Measurements from ENCODE around the gene CCDC27.
"Not testable (repeated sequence)": the region's sequence is repeated elsewhere in the genome, so short reads cannot be mapped to it uniquely, and the experiment has no call there.

- TF ChIP-seq, protein P1, sequence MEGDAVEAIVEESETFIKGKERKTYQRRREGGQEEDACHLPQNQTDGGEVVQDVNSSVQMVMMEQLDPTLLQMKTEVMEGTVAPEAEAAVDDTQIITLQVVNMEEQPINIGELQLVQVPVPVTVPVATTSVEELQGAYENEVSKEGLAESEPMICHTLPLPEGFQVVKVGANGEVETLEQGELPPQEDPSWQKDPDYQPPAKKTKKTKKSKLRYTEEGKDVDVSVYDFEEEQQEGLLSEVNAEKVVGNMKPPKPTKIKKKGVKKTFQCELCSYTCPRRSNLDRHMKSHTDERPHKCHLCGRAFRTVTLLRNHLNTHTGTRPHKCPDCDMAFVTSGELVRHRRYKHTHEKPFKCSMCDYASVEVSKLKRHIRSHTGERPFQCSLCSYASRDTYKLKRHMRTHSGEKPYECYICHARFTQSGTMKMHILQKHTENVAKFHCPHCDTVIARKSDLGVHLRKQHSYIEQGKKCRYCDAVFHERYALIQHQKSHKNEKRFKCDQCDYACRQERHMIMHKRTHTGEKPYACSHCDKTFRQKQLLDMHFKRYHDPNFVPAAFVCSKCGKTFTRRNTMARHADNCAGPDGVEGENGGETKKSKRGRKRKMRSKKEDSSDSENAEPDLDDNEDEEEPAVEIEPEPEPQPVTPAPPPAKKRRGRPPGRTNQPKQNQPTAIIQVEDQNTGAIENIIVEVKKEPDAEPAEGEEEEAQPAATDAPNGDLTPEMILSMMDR (IDR thresholded peaks at IDR 0.05), result not testable (repeated sequence)
- TF ChIP-seq ESRRA (CRISPR knock-in tag; IDR thresholded peaks at IDR 0.05; ENCODE audit: borderline replicate concordance); ATF2 (CRISPR knock-in tag; IDR thresholded peaks at IDR 0.05; ENCODE audit: borderline replicate concordance, low read depth); E2F1 (CRISPR knock-in tag; IDR thresholded peaks at IDR 0.05); USF2 (CRISPR knock-in tag; IDR thresholded peaks at IDR 0.05); ATF1 (CRISPR knock-in tag; IDR thresholded peaks at IDR 0.05); CREB1 (CRISPR knock-in tag; IDR thresholded peaks at IDR 0.05); NR2C2 (CRISPR knock-in tag; IDR thresholded peaks at IDR 0.05); HMGA2 (CRISPR knock-in tag; IDR thresholded peaks at IDR 0.05); STAT6 (CRISPR knock-in tag; conservative IDR thresholded peaks at IDR 0.05; ENCODE audit: low read depth); JUN (CRISPR knock-in tag; IDR thresholded peaks at IDR 0.05): not testable (repeated sequence)
- TF ChIP-seq, protein P2, sequence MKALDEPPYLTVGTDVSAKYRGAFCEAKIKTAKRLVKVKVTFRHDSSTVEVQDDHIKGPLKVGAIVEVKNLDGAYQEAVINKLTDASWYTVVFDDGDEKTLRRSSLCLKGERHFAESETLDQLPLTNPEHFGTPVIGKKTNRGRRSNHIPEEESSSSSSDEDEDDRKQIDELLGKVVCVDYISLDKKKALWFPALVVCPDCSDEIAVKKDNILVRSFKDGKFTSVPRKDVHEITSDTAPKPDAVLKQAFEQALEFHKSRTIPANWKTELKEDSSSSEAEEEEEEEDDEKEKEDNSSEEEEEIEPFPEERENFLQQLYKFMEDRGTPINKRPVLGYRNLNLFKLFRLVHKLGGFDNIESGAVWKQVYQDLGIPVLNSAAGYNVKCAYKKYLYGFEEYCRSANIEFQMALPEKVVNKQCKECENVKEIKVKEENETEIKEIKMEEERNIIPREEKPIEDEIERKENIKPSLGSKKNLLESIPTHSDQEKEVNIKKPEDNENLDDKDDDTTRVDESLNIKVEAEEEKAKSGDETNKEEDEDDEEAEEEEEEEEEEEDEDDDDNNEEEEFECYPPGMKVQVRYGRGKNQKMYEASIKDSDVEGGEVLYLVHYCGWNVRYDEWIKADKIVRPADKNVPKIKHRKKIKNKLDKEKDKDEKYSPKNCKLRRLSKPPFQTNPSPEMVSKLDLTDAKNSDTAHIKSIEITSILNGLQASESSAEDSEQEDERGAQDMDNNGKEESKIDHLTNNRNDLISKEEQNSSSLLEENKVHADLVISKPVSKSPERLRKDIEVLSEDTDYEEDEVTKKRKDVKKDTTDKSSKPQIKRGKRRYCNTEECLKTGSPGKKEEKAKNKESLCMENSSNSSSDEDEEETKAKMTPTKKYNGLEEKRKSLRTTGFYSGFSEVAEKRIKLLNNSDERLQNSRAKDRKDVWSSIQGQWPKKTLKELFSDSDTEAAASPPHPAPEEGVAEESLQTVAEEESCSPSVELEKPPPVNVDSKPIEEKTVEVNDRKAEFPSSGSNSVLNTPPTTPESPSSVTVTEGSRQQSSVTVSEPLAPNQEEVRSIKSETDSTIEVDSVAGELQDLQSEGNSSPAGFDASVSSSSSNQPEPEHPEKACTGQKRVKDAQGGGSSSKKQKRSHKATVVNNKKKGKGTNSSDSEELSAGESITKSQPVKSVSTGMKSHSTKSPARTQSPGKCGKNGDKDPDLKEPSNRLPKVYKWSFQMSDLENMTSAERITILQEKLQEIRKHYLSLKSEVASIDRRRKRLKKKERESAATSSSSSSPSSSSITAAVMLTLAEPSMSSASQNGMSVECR (CRISPR knock-in tag; IDR thresholded peaks at IDR 0.05; ENCODE audit: borderline replicate concordance), result not testable (repeated sequence)
- TF ChIP-seq, protein P3, sequence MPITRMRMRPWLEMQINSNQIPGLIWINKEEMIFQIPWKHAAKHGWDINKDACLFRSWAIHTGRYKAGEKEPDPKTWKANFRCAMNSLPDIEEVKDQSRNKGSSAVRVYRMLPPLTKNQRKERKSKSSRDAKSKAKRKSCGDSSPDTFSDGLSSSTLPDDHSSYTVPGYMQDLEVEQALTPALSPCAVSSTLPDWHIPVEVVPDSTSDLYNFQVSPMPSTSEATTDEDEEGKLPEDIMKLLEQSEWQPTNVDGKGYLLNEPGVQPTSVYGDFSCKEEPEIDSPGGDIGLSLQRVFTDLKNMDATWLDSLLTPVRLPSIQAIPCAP (CRISPR knock-in tag; IDR thresholded peaks at IDR 0.05), result not testable (repeated sequence)
- TF ChIP-seq, protein P4, sequence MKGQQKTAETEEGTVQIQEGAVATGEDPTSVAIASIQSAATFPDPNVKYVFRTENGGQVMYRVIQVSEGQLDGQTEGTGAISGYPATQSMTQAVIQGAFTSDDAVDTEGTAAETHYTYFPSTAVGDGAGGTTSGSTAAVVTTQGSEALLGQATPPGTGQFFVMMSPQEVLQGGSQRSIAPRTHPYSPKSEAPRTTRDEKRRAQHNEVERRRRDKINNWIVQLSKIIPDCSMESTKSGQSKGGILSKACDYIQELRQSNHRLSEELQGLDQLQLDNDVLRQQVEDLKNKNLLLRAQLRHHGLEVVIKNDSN (CRISPR knock-in tag; IDR thresholded peaks at IDR 0.05), result not testable (repeated sequence)
Measured at GRCh38 chr1:3748316-3748900, 3.8 kb upstream of the CCDC27 start.
